ENCODE results near the gene PALD1.

PALD1 gene

GRCh38 chr10:70514591-70514990 lies 36.0 kb downstream of the PALD1 start:
- H3K4me1 ChIP-seq (ENCODE audit: control insufficient read depth, insufficient read depth, low read length), result peaks cover 4% of the 10 kb centered on the region
- no peaks in the 10 kb centered on the region for H3K36me3 ChIP-seq (ENCODE audit: control insufficient read depth, insufficient read depth, low read length)
- no peak overlapping the region for H3K9ac ChIP-seq (ENCODE audit: low read depth, low read length)

GRCh38 chr10:70515035-70515667 lies 36.6 kb downstream of the PALD1 start:
- peaks cover 4% of the 10 kb centered on the region for H3K4me1 ChIP-seq (ENCODE audit: control insufficient read depth, insufficient read depth, low read length)
- no peaks in the 10 kb centered on the region for H3K36me3 ChIP-seq (ENCODE audit: control insufficient read depth, insufficient read depth, low read length)
- H3K9ac ChIP-seq (ENCODE audit: low read depth, low read length), result no peak overlapping the region
- no peak overlapping the region for H3K4me3 ChIP-seq (ENCODE audit: low read depth, low read length)
- H3K9me3 ChIP-seq (ENCODE audit: control insufficient read depth, insufficient read depth, low read length), result no peaks in the 10 kb centered on the region
- no peaks in the 10 kb centered on the region for H3K27me3 ChIP-seq (ENCODE audit: control insufficient read depth, insufficient read depth, low read length)

More at GRCh38 chr10:70514591-70514990, 36.0 kb downstream of the PALD1 start:
- Histone ChIP-seq H3K4me3 (ENCODE audit: low read depth, low read length) (no peak overlapping the region), H3K9me3 (ENCODE audit: control insufficient read depth, insufficient read depth, low read length) (no peaks in the 10 kb centered on the region), H3K27me3 (ENCODE audit: control insufficient read depth, insufficient read depth, low read length) (no peaks in the 10 kb centered on the region)

GRCh38 chr10:70518695-70519094 lies 40.1 kb downstream of the PALD1 start:
- no peak overlapping the region for H3K9ac ChIP-seq (ENCODE audit: low read depth, low read length)
- H3K4me3 ChIP-seq (ENCODE audit: low read depth, low read length), result no peak overlapping the region
- H3K27me3 ChIP-seq (ENCODE audit: control insufficient read depth, insufficient read depth, low read length), result no peaks in the 10 kb centered on the region
- H3K4me1 ChIP-seq (ENCODE audit: control insufficient read depth, insufficient read depth, low read length), result no peaks in the 10 kb centered on the region
- H3K36me3 ChIP-seq (ENCODE audit: control insufficient read depth, insufficient read depth, low read length), result no peaks in the 10 kb centered on the region
- no peaks in the 10 kb centered on the region for H3K9me3 ChIP-seq (ENCODE audit: control insufficient read depth, insufficient read depth, low read length)

- Histone ChIP-seq H3K4me1 (ENCODE audit: control insufficient read depth, insufficient read depth, low read length) (no peaks in the 10 kb centered on the region), H3K36me3 (ENCODE audit: control insufficient read depth, insufficient read depth, low read length) (no peaks in the 10 kb centered on the region), H3K9me3 (ENCODE audit: control insufficient read depth, insufficient read depth, low read length) (no peaks in the 10 kb centered on the region), H3K4me3 (ENCODE audit: low read depth, low read length) (no peak overlapping the region), H3K9ac (ENCODE audit: low read depth, low read length) (no peak overlapping the region), H3K27me3 (ENCODE audit: control insufficient read depth, insufficient read depth, low read length) (no peaks in the 10 kb centered on the region)
Observed at GRCh38 chr10:70523057-70523456, 44.5 kb downstream of the PALD1 start.

DNA sequence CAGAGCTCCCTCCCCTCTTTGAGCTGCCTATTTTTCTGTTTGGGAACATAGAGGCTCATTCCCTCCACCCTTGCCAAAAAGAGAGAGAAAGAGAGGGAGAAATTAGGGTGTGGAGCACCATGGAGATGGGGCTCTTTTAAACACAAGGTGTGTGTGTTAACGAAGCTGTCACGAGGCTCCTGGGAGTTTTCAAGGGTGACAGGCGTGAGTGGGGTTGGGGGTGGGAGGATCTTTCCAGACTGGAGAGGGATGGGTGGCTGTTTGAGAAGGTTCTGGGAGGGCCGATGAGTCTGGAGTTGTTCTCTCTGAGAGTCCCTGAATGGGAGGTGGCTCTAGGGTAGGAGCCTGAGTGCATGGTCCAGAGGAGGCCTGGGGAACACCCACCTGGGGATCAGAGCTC lies 45.0 kb downstream of the PALD1 start:
- no peaks in the 10 kb centered on the region for H3K27me3 ChIP-seq (ENCODE audit: control insufficient read depth, insufficient read depth, low read length)
- no peaks in the 10 kb centered on the region for H3K36me3 ChIP-seq (ENCODE audit: control insufficient read depth, insufficient read depth, low read length)
- H3K4me3 ChIP-seq (ENCODE audit: low read depth, low read length), result no peak overlapping the region
- H3K9ac ChIP-seq (ENCODE audit: low read depth, low read length), result no peak overlapping the region
- no peaks in the 10 kb centered on the region for H3K9me3 ChIP-seq (ENCODE audit: control insufficient read depth, insufficient read depth, low read length)
- no peaks in the 10 kb centered on the region for H3K4me1 ChIP-seq (ENCODE audit: control insufficient read depth, insufficient read depth, low read length)

DNA sequence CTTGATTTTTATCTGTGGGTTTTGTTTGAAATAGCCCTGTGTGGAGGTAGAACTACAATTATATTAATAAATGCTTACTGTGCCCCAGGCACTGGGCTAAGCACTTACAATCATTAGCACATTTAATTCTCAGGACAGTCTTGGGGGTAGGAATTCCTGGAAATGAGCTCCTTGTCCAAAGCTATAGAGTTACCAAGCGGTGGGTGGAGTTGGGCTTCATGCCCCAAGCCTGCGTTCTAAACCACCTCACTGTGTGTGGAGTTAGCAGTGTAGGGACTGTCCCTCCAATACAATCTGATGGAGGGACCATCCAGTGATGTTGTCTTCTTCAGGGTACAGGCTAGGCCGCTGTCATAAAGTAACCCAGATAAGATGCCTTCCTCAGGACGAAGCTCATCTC lies 49.7 kb downstream of the PALD1 start:
- Histone ChIP-seq H3K36me3 (ENCODE audit: control insufficient read depth, insufficient read depth, low read length) (peaks cover 3% of the 10 kb centered on the region), H3K27me3 (ENCODE audit: control insufficient read depth, insufficient read depth, low read length) (no peaks in the 10 kb centered on the region), H3K4me3 (ENCODE audit: low read depth, low read length) (no peak overlapping the region), H3K4me1 (ENCODE audit: control insufficient read depth, insufficient read depth, low read length) (no peaks in the 10 kb centered on the region), H3K9me3 (ENCODE audit: control insufficient read depth, insufficient read depth, low read length) (no peaks in the 10 kb centered on the region), H3K9ac (ENCODE audit: low read depth, low read length) (no peak overlapping the region)

DNA sequence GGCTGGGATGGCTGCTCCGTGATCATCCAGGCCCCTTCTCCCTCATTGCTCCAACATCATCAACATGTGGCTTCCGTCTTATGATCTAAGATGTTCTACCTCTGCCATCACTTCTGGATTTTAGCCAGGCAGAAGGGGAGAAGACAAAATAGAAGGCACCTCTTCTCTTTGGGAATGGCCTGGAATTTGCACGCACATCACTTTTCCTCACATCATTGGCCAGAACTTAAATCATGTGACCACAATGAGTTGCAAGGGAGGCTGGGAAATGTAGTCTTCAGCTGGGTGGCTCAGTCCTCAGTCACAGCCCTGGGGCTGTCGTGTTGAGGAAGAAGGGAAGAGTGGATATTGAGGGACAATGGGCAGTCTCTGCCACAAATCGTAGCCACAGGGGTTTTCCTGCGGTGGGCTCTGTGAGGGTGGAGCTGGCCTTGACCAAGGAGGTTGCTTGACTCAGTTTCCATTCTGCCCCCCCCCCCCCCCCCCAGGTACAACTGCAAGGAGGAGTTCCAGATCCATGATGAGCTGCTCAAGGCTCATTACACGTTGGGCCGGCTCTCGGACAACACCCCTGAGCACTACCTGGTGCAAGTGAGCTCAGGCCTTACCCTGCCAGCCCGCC lies 50.3 kb downstream of the PALD1 start:
- H3K9ac ChIP-seq (ENCODE audit: low read depth, low read length), result no peak overlapping the region
- no peaks in the 10 kb centered on the region for H3K27me3 ChIP-seq (ENCODE audit: control insufficient read depth, insufficient read depth, low read length)
- no peak overlapping the region for H3K4me3 ChIP-seq (ENCODE audit: low read depth, low read length)
- no peaks in the 10 kb centered on the region for H3K4me1 ChIP-seq (ENCODE audit: control insufficient read depth, insufficient read depth, low read length)
- H3K36me3 ChIP-seq (ENCODE audit: control insufficient read depth, insufficient read depth, low read length), result peaks cover 3% of the 10 kb centered on the region
- no peaks in the 10 kb centered on the region for H3K9me3 ChIP-seq (ENCODE audit: control insufficient read depth, insufficient read depth, low read length)

DNA sequence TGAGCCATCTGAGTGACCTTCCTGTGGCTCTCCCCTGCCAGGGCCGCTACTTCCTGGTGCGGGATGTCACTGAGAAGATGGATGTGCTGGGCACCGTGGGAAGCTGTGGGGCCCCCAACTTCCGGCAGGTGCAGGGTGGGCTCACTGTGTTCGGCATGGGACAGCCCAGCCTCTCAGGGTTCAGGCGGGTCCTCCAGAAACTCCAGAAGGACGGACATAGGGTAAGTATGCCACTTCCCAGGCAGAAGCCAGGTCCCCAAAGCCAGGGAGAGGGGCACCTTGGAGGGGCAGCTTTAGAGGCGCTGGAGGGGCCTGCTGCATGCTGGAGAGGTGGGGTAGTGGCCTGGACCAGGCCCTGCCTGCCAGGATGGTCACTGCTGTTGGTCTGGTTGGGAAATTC lies 51.3 kb downstream of the PALD1 start:
- Histone ChIP-seq H3K4me3 (ENCODE audit: low read depth, low read length) (no peak overlapping the region), H3K9ac (ENCODE audit: low read depth, low read length) (no peak overlapping the region), H3K4me1 (ENCODE audit: control insufficient read depth, insufficient read depth, low read length) (no peaks in the 10 kb centered on the region), H3K27me3 (ENCODE audit: control insufficient read depth, insufficient read depth, low read length) (no peaks in the 10 kb centered on the region), H3K36me3 (ENCODE audit: control insufficient read depth, insufficient read depth, low read length) (peaks cover 10% of the 10 kb centered on the region), H3K9me3 (ENCODE audit: control insufficient read depth, insufficient read depth, low read length) (no peaks in the 10 kb centered on the region)

GRCh38 chr10:70530315-70530714 lies 51.7 kb downstream of the PALD1 start:
- Histone ChIP-seq H3K36me3 (ENCODE audit: control insufficient read depth, insufficient read depth, low read length) (peaks cover 12% of the 10 kb centered on the region), H3K9me3 (ENCODE audit: control insufficient read depth, insufficient read depth, low read length) (no peaks in the 10 kb centered on the region), H3K9ac (ENCODE audit: low read depth, low read length) (no peak overlapping the region), H3K4me3 (ENCODE audit: low read depth, low read length) (no peak overlapping the region), H3K27me3 (ENCODE audit: control insufficient read depth, insufficient read depth, low read length) (no peaks in the 10 kb centered on the region), H3K4me1 (ENCODE audit: control insufficient read depth, insufficient read depth, low read length) (no peaks in the 10 kb centered on the region)

DNA sequence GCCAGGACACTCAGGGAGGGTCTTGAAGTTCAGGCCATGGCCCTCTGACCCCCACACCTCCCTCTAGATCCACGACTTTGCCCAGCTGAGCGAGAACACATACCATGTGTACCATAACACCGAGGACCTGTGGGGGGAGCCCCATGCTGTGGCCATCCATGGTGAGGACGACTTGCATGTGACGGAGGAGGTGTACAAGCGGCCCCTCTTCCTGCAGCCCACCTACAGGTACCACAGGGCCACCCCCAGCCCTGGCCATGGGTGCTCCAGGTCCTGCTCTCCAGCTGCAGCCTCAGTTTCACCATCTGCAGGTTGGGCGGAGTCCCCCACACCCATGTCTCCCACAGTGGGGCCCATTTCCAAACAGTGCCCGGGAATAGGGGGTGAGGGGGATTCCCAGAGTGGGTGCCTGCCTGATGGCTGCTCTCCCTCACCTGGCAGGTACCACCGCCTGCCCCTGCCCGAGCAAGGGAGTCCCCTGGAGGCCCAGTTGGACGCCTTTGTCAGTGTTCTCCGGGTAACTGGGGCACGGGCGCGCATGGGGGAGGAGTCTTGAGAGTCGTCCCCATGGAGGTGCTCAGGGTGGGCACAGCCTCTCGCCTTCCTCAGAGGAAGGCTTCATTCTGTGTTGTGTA lies 54.1 kb downstream of the PALD1 start:
- peaks cover 4% of the 10 kb centered on the region for H3K4me1 ChIP-seq (ENCODE audit: control insufficient read depth, insufficient read depth, low read length)
- no peak overlapping the region for H3K4me3 ChIP-seq (ENCODE audit: low read depth, low read length)
- H3K9me3 ChIP-seq (ENCODE audit: control insufficient read depth, insufficient read depth, low read length), result no peaks in the 10 kb centered on the region
- no peak overlapping the region for H3K9ac ChIP-seq (ENCODE audit: low read depth, low read length)
- H3K36me3 ChIP-seq (ENCODE audit: control insufficient read depth, insufficient read depth, low read length), result peaks cover 12% of the 10 kb centered on the region
- no peaks in the 10 kb centered on the region for H3K27me3 ChIP-seq (ENCODE audit: control insufficient read depth, insufficient read depth, low read length)

- no peak overlapping the region for H3K4me3 ChIP-seq (ENCODE audit: low read depth, low read length)
- H3K27me3 ChIP-seq (ENCODE audit: control insufficient read depth, insufficient read depth, low read length), result no peaks in the 10 kb centered on the region
- peaks cover 12% of the 10 kb centered on the region for H3K36me3 ChIP-seq (ENCODE audit: control insufficient read depth, insufficient read depth, low read length)
- H3K9me3 ChIP-seq (ENCODE audit: control insufficient read depth, insufficient read depth, low read length), result no peaks in the 10 kb centered on the region
- H3K9ac ChIP-seq (ENCODE audit: low read depth, low read length), result no peak overlapping the region
- peaks cover 4% of the 10 kb centered on the region for H3K4me1 ChIP-seq (ENCODE audit: control insufficient read depth, insufficient read depth, low read length)
Observed at GRCh38 chr10:70533189-70533558, 54.6 kb downstream of the PALD1 start.

GRCh38 chr10:70534281-70534680 lies 55.7 kb downstream of the PALD1 start:
- Histone ChIP-seq H3K27me3 (ENCODE audit: control insufficient read depth, insufficient read depth, low read length) (no peaks in the 10 kb centered on the region), H3K36me3 (ENCODE audit: control insufficient read depth, insufficient read depth, low read length) (peaks cover 12% of the 10 kb centered on the region), H3K4me3 (ENCODE audit: low read depth, low read length) (no peak overlapping the region), H3K9ac (ENCODE audit: low read depth, low read length) (no peak overlapping the region), H3K4me1 (ENCODE audit: control insufficient read depth, insufficient read depth, low read length) (peaks cover 4% of the 10 kb centered on the region), H3K9me3 (ENCODE audit: control insufficient read depth, insufficient read depth, low read length) (no peaks in the 10 kb centered on the region)

Measured in iPS-15b (cell line).